NCI-H2107 treated with DMSO at 0.1 percent for 48 hours (cell line): Measurements from ENCODE around the gene KIAA0319L.
A peak's percentile ranks its signal among the peaks of the same experiment; 100 is the strongest.

Source experiments
- DNase-seq: peaks from one replicate; lab custom pipeline; 2025; ENCODE audit not compliant: unreplicated experiment; lab: John Stamatoyannopoulos, UW

The KIAA0319L gene

DNA sequence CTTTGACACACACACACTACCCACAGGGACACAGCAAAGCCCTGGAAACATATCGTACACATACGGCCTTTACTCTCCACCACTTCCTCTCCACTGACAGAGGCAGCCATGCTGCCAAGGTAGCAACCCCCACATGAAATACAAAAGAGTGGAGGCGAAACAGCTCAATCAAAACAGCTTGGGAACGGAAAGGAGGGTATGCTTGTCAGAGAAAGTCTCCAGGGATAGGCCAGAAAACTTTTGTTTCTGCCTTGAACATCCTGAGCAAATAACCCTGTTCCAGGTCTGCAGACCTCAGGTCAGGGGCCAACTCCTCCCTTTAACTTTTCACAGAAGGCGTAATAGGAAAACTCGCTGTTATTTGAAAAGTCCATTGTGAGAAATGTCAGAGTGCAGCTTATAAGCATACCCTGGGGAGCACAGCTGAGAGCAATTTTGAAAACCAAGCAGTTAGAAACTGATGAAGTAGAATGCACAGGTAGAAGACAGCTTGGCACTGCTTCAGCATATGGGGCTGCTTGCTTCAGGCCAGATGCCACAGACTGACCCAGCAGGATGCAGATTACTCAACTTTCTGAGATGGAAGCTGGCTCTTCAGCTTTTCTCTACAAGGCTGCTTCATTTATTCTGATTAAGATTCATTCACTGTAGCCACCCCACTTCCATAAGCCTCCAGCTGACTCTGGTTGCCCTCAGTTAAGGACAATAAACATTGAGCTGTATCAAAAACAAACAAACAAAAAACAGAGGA lies 18.0 kb downstream of the KIAA0319L start:
- DNase-seq: peak; percentile 56

GRCh38 chr1:35537806-35538205 lies 19.4 kb downstream of the KIAA0319L start:
- DNase-seq: no peak

DNA sequence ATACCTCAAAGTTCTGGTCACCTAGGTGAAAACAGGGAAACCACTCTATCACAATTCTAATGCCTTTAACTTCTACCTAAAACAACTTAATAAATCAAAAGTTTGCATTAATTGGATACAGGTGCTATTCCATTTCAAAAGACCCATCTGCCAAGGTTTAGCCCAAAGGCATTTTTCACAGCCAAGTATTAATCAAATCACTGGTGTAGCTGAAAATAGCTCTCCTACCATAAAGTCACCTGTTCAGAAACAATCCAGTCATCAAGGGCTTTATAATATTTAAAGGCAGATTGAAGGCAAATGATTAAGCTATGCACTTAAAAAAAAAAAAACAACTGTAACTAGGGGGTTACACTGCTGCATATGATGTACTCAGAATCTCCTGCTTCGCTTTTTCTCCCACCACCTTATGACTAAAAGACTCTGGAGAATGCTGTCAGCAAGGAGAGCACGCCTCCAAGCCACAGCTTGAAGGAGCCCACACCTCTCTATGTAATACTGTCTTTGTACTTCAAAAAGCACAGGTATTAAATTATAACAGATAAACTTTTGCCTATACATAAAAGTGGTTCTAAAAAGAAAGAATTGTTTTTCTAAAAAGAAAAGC lies 20.5 kb downstream of the KIAA0319L start:
- DNase-seq: no peak

- DNase-seq: no peak
Measured at GRCh38 chr1:35535243-35535642, 22.0 kb downstream of the KIAA0319L start.

DNA sequence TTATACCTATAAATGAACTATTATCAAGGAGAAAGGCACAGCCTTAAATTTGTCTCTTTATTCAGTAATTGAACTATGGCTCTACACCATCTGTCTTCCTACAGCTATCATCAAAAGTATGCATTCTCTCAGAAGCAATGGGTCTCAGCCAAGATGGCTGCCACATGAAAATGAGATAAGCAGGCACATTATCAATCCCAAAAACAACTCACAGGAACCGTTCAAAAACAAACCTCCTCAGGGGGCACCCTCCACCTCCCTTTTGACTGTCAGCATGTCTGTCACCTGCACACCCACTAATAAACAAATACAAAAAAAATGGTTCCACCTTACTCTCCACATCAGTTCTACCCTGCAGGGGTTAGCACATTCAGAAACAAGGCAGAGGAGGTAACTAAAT lies 23.6 kb downstream of the KIAA0319L start:
- DNase-seq: peak; percentile 45

DNA sequence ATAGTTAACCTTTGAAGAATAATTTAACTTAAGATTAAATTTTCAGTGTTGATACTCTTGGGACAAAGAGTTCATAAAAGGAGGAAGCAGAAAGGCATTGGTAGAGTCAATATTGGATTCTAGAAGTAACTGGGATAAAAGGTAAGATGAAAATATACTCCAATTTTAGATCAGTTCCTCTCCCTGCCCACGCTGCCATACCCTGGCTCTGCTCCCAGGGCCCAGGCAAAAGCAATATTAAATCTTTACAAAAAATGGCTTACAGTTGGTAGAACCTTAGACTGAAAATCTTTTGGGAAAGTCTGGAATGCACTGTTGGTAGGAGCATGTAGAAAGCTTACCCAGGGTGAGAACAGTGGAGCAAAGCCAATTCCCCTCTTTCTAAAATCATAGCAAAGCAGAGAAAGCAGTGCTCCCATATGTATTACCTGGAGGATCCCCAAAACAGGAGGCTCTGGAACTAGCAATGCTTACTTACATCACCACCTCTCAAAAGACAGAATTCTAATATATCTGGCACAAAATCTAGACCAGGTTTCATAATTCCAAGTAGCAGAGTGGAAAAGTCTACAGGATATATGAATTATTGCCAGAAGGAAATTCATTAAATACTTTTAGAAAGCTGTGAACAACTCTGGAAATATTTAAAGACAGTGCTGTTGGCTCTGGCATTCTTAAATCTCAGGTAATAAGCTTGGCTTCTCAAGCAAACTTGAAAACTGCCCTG lies 24.5 kb downstream of the KIAA0319L start:
- no peak for DNase-seq

DNA sequence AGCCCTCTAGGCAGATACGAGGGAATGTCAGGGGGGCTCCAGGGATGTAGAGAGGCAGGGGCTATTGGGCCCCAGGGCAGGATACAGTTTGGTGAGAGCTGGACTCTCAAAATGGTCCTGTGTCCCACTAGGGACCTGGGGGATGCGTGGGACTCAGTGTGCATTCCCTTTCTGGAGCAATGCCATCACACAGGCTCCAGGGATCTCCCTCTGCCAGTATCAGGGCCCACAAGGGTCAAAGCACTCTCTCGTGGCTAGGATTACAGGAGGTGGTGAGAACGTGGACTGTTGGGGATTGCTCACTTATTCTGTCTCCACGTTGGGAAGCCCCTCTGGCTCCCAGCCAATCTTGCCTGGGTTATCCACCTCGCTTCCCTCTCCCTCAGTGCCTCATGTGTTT lies 25.8 kb downstream of the KIAA0319L start:
- no peak for DNase-seq

DNA sequence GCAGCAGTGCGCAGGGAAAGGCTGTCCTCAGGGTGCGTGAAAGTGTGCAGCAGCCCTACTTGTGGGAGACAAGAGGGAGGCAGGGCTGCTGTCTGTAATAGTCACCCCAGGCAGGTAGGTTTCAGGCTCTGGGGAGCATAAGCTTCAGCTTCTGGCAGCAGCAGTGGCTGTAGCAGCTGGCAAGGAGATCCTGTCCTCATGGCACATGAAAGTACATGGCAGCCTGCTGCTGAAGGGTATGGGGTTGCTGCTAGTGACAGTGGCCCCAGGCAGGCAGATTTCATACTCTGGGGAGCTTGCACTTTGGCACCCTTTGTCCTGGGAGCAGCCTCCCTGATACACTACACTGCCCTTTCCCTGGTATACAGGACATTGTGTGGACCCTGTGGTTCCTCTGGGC lies 26.3 kb downstream of the KIAA0319L start:
- DNase-seq: no peak

- no peak for DNase-seq
Measured at GRCh38 chr1:35530168-35530567, 27.0 kb downstream of the KIAA0319L start.

DNA sequence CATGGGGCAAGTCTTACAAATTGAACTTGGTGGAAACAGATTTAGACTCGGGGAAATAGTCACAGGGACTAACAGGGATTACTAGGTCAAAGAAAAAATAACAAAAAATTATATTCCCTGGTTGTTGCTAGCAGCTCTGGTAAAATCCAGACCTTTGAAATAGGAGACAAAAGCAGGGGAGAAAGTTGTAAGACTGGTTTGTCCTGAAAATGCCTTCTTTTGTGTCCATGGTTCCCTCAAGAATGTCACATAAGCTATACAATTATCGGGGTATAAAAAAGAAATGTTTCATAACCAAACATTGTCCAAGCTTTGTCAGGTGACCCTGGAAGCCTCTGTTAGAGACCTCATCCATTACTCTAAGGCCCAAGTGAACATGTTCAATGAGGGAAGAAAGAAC lies 33.1 kb downstream of the KIAA0319L start:
- no peak for DNase-seq

DNA sequence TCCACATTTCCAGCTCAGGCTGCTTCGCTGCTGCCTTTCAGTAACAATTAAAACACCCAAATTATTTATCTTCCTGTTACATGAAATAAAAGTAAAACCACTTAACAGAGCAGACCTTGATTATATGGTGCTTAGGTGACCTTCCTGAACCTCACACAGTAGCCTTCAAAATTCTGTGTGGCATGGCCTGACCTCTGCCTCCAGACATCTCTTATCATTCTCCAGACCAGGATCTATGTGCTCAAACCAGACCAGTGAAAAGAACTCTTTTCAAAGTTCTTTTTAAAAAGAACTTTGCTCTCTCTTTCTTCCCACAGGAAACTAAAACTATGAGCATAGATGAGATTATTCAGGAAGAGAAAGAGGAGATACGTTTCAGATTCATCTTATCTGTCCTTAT lies 37.8 kb downstream of the KIAA0319L start:
- no peak for DNase-seq

- no peak for DNase-seq
Measured at GRCh38 chr1:35518183-35518582, 39.0 kb downstream of the KIAA0319L start.

DNA sequence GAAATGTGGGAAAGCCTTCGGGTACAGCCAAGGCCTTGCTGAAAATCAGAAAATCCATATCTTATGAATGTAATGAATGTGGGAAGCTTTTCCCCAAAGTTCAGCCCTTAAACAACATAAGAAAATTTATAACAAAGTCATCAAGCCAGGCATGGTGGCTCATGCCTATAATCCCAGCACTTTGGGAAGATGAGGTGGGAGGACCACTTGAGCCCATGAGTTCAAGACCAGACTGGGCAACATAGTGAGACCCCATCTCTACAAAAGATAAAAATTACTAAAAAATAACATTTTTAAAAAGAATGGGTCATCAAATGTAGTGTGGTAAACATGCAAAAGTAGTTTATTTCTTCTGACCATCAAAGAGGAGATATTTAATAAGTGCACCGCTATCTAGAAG lies 45.9 kb downstream of the KIAA0319L start:
- DNase-seq: no peak

DNA sequence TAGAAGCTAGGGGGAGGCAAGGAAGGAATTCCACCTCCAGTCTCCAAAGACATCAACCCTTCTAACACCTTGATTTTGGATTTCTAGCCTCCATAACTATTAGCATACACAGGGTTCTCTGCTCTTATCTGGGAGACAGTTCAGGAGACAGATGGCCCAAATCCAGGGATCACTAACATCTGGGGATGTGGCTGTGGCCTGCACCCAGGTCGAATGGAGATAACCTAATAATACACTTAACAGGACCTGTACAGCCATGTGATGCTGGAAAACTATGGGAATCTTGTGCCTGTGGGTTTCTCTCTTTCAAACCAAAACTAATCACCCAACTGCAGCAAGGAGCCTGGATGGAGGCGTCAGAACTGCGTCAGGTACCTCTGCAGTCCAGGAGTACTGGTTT lies 47.6 kb downstream of the KIAA0319L start:
- DNase-seq: no peak

DNA sequence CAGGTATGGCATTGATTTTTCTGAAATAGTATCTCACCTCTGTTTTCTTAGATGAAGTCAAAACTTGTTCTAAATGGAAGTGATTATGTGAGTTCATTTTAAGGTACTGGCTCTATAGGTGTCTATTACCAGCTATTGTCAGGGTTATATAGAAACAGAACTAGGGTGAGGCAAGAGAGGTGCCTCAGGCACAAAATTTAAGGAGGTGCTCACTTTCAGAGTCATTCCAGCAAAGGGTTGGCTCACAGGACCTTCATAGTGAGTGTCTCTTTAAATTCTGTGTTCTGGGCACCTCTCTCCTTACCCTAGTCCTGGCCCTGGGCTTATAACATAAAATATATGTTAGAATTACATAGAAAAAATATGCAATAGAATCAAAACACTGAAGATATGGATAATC lies 49.3 kb downstream of the KIAA0319L start:
- no peak for DNase-seq

- no peak for DNase-seq
Measured at GRCh38 chr1:35506960-35507912, 50.0 kb downstream of the KIAA0319L start.

- DNase-seq: peak; percentile 92
Measured at GRCh38 chr1:35505911-35506798, 51.0 kb downstream of the KIAA0319L start.

- DNase-seq: no peak
Measured at GRCh38 chr1:35502242-35502641, 55.0 kb downstream of the KIAA0319L start.

DNA sequence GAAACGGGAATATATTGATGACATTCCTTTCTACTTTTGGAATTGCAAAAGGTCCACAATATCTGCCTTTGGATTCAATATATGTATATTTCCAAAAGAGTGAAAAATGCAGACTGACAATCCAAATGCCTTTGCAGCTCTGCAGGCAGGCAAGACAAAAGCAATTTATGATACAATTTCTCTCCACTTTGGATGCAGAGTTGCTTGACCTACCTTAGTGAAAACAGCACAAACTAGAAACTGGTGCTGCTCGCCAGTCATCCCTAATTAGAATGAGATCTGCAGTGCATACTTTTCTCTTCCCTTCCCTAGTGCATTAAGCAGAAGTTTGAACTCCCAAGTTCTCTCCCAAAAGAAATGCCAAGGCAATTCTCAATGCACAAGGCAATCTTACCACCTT lies 56.8 kb downstream of the KIAA0319L start:
- no peak for DNase-seq

- peak; percentile 35 for DNase-seq
Measured at GRCh38 chr1:35499652-35500176, 57.5 kb downstream of the KIAA0319L start.
